A549 (cell line): ENCODE data around the gene HMBS. TPM values are rescaled to one million over a fixed set of nuclear protein-coding genes. Genes with fewer than 3 reads are reported as not detected.

ENCODE experiments used
- ATAC-seq, 2 experiments: fragments of 200-7000 bp in 1 of 2; fragments of >200 bp in 1 of 2; cut with Nextera tagmentation in 1 of 2; cut with Tn5 transposase in 1 of 2; 3 replicates each; pipeline versions ENCODE4 v1.8.0 to v1.9.1; 2018 to 2020; ENCODE audit warnings: mild to moderate bottlenecking in 1 of 2, moderate library complexity in 1 of 2
- CTCF ChIA-PET: fragments of 300-600 bp; sonication (Branson Sonifier 250); formaldehyde crosslinking; extraction: SDS; loops from one replicate; lab custom pipeline; 2021; ENCODE audit warnings: antibody characterized with exemption, inconsistent platforms; lab: Yijun Ruan, JAX
- POLR2A ChIA-PET: fragments of 350-600 bp; formaldehyde crosslinking; extraction: SDS; loops from one replicate; lab custom pipeline; 2021; ENCODE audit warnings: antibody characterized with exemption, inconsistent platforms; lab: Yijun Ruan, JAX
- DNase-seq, 2 experiments: peaks; one replicate each; pipeline versions ENCODE4 v3.0.0 to v3.0.0-alpha.2; 2011 to 2016; ENCODE audit warnings: low read depth in 1 of 2, low spot score in 1 of 2
- FAIRE-seq: peaks from 2 replicates; lab custom pipeline; 2011; peaks lifted over from hg19 to GRCh38; lab: Jason Lieb, UNC
- H3K27ac ChIP-seq, 2 experiments: fragments of >200 bp; sonication (Bioruptor Twin); formaldehyde crosslinking; 3 replicates each; pipeline ENCODE4 v1.5.1; 2016 to 2017
- H3K4me1 ChIP-seq: fragments of >200 bp; sonication (Bioruptor Twin); formaldehyde crosslinking; 3 replicates; pipeline ENCODE4 v1.6.1; 2016
- H3K4me2 ChIP-seq: fragments of >200 bp; sonication (Bioruptor Twin); formaldehyde crosslinking; 3 replicates; pipeline ENCODE4 v1.6.1; 2016
- H3K4me3 ChIP-seq: fragments of >200 bp; sonication (Bioruptor Twin); formaldehyde crosslinking; 3 replicates; pipeline ENCODE4 v1.5.1; 2016
- H3K9me3 ChIP-seq: fragments of >200 bp; sonication (Bioruptor Twin); formaldehyde crosslinking; 3 replicates; pipeline ENCODE4 v1.6.1; 2016
- BHLHE40 ChIP-seq: IDR thresholded peaks from 2 replicates; pipeline ENCODE4 v1.6.1; 2012; ENCODE audit warnings: low read depth, low read length, inconsistent platforms
- EHF ChIP-seq: fragments of 250-450 bp; sonication (Bioruptor Pico); IDR thresholded peaks from 2 replicates; pipeline ENCODE4 v1.5.0; 2020; ENCODE audit warnings: mild to moderate bottlenecking
- FOSB ChIP-seq: fragments of 250-450 bp; sonication (Bioruptor Pico); IDR thresholded peaks from 2 replicates; pipeline ENCODE4 v1.5.0; 2020; ENCODE audit warnings: mild to moderate bottlenecking, moderate library complexity
- JUNB ChIP-seq: fragments of >200 bp; sonication (Bioruptor Twin); formaldehyde crosslinking; IDR thresholded peaks from 2 replicates; pipeline ENCODE4 v1.6.1; 2016
- MAZ ChIP-seq: fragments of 150-350 bp; IDR thresholded peaks from 2 replicates; pipeline ENCODE4 v1.6.1; 2014; ENCODE audit warnings: antibody characterized with exemption, low read depth, low read length, borderline replicate concordance
- NFE2L2 ChIP-seq: fragments of 150-350 bp; conservative IDR thresholded peaks from 2 replicates; pipeline ENCODE4 v1.6.1; 2014; ENCODE audit warnings: low read length
- POLR2A ChIP-seq: IDR thresholded peaks from 2 replicates; pipeline ENCODE4 v1.6.1; 2012; ENCODE audit warnings: mild to moderate bottlenecking, low read length
- POLR2AphosphoS2 ChIP-seq: conservative IDR thresholded peaks from 2 replicates; pipeline ENCODE4 v1.6.1; 2012; ENCODE audit warnings: low read length, improper control_type of control experiment, inconsistent platforms
- TFCP2L1 ChIP-seq: fragments of 250-450 bp; sonication (Bioruptor Pico); IDR thresholded peaks from 2 replicates; pipeline ENCODE4 v1.5.0; 2021; ENCODE audit warnings: mild to moderate bottlenecking
- ZC3H11A ChIP-seq: fragments of 450-650 bp; IDR thresholded peaks from 2 replicates; pipeline ENCODE4 v1.6.1; 2014; ENCODE audit warnings: antibody characterized with exemption, mild to moderate bottlenecking
- ZNF302 ChIP-seq: fragments of 250-450 bp; sonication (Bioruptor Pico); IDR thresholded peaks from 2 replicates; pipeline ENCODE4 v1.9.0; 2021; ENCODE audit warnings: inconsistent platforms, mild to moderate bottlenecking, moderate library complexity
- WGBS: methylation state at CpG from one replicate; pipeline ENCODE4 v1.1.6; 2017; ENCODE audit errors: missing lambda C conversion rate; 5-methylcytosine and 5-hydroxymethylcytosine counted together
- polyA plus RNA-seq, 4 experiments: library from polyadenylated mRNA; depleted of rRNA in 3 of 4; stranded (reverse); fragments of >200 nt; fragmentation: RNase III in 1 of 4; extraction: RNeasy Plus Mini Kit Qiagen cat#74134 plus additional on column Dnase treatment in 1 of 4; gene quantifications; 2 replicates in 3 of 4; 3 replicates in 1 of 4; pipeline ENCODE4 v1.2.3, GENCODE V29; 2011 to 2017
- TF ChIP-seq, protein P1 (sequence below): fragments of 200-600 bp; sonication (generic); IDR thresholded peaks from 2 replicates; pipeline ENCODE4 v1.6.1; 2016; ENCODE audit warnings: antibody characterized with exemption, mild to moderate bottlenecking, moderate library complexity
- TF ChIP-seq, protein P2 (sequence below): fragments of >200 bp; sonication (Bioruptor Twin); formaldehyde crosslinking; IDR thresholded peaks from 3 replicates; pipeline ENCODE4 v1.5.1; 2016
- TF ChIP-seq, protein P3 (sequence below): IDR thresholded peaks from 2 replicates; pipeline ENCODE4 v1.6.1; 2012; ENCODE audit warnings: low read depth, borderline replicate concordance

Gene HMBS
- polyA plus RNA-seq, 2 of the 4 experiments (the other 2 are of a cell fraction) = 48.8 to 62.2 TPM

DNA sequence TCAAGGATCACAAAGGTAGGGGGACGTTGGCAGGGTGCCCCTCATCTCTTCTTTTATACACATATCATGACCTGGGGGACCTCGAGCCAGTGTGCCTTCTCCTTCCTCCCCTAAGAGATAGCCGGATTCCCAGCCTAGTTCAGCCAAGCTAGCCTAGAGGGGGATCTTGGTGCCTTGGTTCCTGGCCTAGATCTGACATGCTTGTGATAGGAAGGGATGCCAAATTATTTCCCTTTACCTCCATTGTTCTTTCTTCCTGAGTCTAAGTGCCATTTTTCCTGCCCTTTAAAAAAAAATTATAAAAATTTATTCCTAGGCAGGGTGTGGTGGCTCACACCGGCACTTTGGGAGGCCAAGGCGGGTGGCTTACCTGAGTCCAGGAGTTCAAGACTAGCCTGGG, 29.7 kb downstream of the HMBS start (continued):
- TF ChIP-seq, protein P1, sequence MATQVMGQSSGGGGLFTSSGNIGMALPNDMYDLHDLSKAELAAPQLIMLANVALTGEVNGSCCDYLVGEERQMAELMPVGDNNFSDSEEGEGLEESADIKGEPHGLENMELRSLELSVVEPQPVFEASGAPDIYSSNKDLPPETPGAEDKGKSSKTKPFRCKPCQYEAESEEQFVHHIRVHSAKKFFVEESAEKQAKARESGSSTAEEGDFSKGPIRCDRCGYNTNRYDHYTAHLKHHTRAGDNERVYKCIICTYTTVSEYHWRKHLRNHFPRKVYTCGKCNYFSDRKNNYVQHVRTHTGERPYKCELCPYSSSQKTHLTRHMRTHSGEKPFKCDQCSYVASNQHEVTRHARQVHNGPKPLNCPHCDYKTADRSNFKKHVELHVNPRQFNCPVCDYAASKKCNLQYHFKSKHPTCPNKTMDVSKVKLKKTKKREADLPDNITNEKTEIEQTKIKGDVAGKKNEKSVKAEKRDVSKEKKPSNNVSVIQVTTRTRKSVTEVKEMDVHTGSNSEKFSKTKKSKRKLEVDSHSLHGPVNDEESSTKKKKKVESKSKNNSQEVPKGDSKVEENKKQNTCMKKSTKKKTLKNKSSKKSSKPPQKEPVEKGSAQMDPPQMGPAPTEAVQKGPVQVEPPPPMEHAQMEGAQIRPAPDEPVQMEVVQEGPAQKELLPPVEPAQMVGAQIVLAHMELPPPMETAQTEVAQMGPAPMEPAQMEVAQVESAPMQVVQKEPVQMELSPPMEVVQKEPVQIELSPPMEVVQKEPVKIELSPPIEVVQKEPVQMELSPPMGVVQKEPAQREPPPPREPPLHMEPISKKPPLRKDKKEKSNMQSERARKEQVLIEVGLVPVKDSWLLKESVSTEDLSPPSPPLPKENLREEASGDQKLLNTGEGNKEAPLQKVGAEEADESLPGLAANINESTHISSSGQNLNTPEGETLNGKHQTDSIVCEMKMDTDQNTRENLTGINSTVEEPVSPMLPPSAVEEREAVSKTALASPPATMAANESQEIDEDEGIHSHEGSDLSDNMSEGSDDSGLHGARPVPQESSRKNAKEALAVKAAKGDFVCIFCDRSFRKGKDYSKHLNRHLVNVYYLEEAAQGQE = no peak
- TF ChIP-seq, protein P2, sequence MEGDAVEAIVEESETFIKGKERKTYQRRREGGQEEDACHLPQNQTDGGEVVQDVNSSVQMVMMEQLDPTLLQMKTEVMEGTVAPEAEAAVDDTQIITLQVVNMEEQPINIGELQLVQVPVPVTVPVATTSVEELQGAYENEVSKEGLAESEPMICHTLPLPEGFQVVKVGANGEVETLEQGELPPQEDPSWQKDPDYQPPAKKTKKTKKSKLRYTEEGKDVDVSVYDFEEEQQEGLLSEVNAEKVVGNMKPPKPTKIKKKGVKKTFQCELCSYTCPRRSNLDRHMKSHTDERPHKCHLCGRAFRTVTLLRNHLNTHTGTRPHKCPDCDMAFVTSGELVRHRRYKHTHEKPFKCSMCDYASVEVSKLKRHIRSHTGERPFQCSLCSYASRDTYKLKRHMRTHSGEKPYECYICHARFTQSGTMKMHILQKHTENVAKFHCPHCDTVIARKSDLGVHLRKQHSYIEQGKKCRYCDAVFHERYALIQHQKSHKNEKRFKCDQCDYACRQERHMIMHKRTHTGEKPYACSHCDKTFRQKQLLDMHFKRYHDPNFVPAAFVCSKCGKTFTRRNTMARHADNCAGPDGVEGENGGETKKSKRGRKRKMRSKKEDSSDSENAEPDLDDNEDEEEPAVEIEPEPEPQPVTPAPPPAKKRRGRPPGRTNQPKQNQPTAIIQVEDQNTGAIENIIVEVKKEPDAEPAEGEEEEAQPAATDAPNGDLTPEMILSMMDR = no peak
- TF ChIP-seq ZC3H11A = no peak

DNA sequence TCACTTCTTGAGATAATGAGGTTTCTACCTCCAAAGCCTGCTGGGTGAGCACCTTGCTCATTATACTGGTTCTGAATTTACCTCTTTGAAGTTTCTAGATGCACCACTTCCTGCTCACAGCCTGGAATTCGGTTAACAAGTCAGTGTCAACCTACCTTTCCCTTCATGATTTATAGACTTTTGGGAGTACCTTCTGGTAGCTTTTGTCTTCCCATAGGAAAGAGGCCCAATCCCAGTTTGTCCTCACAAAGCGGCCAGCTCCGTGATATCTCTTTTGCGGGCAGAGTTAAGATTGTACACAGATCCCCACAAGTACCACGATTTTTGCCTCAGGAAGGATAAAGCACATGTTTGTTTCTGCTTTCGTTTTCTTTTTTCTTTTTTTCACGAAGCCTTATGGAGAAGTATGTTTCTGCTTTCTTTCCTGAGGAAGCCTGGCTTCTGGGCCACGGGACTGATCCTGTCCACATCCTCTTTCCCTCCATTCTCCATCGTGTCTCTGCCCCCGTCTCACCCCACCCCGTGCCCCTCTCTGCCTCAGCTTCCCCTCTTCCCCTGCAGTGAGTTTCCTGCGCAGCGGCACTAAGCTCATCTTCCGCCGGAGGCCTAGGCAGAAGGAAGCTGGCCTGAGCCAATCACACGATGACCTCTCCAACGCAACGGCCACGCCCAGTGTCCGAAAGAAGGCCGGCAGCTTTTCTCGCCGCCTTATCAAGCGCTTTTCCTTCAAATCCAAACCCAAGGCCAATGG, 31.0 kb downstream of the HMBS start:
- Histone ChIP-seq H3K4me3 (no peak overlapping the region), H3K4me1 (0 out of 3 replicates have a peak, but pooled peaks cover 4% of the 10 kb centered on the region), H3K27ac (no peak overlapping the region), H3K4me2 (no peak overlapping the region), H3K9me3 (no peaks in the 10 kb centered on the region)
- FAIRE-seq (no peak), ATAC-seq (no peak)
- WGBS = 85% methylated on average over 23 of the region's 24 CpGs
- CTCF ChIA-PET = interaction anchor here (0.9 to 1.5 kb wide), 2 partner anchors 9 to 30 kb away, joined by 3 to 4 read pairs; partner anchors contain the start of gene C2CD2L
- POLR2A ChIA-PET = no interaction called here
- TF ChIP-seq EHF (CRISPR knock-in tag) (no peak), NFE2L2 (no peak), FOSB (CRISPR knock-in tag) (no peak), JUNB (no peak), POLR2A (no peak), BHLHE40 (no peak), POLR2AphosphoS2 (no peak)
- TF ChIP-seq, protein P3, sequence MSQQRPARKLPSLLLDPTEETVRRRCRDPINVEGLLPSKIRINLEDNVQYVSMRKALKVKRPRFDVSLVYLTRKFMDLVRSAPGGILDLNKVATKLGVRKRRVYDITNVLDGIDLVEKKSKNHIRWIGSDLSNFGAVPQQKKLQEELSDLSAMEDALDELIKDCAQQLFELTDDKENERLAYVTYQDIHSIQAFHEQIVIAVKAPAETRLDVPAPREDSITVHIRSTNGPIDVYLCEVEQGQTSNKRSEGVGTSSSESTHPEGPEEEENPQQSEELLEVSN = no peak
- TF ChIP-seq, all 56 proteins: peak for 0
- no peak for DNase-seq

DNA sequence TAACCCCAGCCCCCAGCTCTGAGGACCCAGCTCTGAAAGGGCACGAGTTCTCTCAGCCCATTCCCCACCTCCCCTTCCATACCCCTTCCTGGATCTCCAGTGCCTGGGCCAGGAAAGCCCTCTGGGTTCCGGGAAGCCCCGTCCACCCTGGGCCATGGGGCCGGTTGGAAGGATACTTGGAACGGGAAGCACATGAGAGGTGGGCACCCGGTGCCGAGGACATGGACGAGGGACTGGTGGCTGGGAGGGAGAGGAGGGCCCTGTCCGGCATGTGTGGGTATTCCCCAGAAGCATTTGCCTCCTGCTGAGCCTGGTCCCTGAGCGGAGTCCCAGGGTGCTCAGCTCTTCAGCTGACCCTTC, 31.5 kb downstream of the HMBS start:
- no peak overlapping the region for H3K27ac ChIP-seq
- no peak overlapping the region for H3K4me3 ChIP-seq
- 0 out of 3 replicates have a peak, but pooled peaks cover 4% of the 10 kb centered on the region for H3K4me1 ChIP-seq
- ATAC-seq (no peak), FAIRE-seq (no peak), DNase-seq (no peak)
- H3K9me3 ChIP-seq = no peaks in the 10 kb centered on the region
- ChIA-PET CTCF (interaction anchor here (0.9 to 1.5 kb wide), 2 partner anchors 10 to 29 kb away, joined by 3 to 4 read pairs; partner anchors contain the start of gene C2CD2L), POLR2A (no interaction called here)
- 89% methylated on average over 10 of the region's 10 CpGs for WGBS
- no peak overlapping the region for H3K4me2 ChIP-seq
- TF ChIP-seq TFCP2L1 = no peak
- TF ChIP-seq ZNF302 = no peak
- no peak for TF ChIP-seq MAZ
- TF ChIP-seq JUNB = no peak
- TF ChIP-seq FOSB (CRISPR knock-in tag) = no peak
- no peak for TF ChIP-seq NFE2L2
- TF ChIP-seq, all 56 proteins: peak for 0

DNA sequence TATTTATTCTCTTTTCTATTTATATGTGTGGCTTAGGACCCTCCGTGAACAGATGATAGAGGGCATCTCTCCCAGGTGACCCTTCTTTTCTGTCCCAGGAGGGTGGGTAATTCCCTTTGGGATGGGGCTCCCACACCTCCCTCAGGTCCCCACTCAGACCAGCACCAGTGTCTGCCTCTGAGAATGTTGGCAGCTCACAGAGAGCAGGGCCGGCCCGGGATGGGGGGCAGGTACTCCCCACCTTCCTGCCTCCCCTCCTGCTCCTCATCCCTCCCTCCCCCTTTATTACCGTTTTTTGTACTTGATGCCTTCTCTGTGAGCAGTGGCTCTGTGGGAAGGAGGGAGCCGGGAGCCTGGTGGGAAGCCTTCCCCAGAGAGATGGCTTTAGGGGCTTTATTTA, 31.9 kb downstream of the HMBS start:
- ATAC-seq = no peak

More for the DNA sequence above, 31.9 kb downstream of the HMBS start:
- no peak overlapping the region for H3K4me3 ChIP-seq
- TF ChIP-seq BHLHE40 = no peak
- ChIA-PET CTCF (interaction anchor here (0.7 to 1.5 kb wide), 3 partner anchors 10 to 80 kb away, joined by 3 to 4 read pairs (median 3); partner anchors contain the start of gene C2CD2L), POLR2A (no interaction called here)
- H3K27ac ChIP-seq = no peak overlapping the region
- DNase-seq (no peak), FAIRE-seq (no peak)
- no peaks in the 10 kb centered on the region for H3K9me3 ChIP-seq
- no peak overlapping the region for H3K4me2 ChIP-seq
- WGBS = 72% methylated on average over 5 of the region's 5 CpGs
- 0 out of 3 replicates have a peak, but pooled peaks cover 4% of the 10 kb centered on the region for H3K4me1 ChIP-seq
